Ascending aorta (tissue), 2 donors: ENCODE measurements around the gene SMARCA4. TPM values are rescaled to one million over a fixed set of nuclear protein-coding genes. Genes with fewer than 3 reads are reported as not detected.
"Not testable (repeated sequence)": the region's sequence is repeated elsewhere in the genome, so short reads cannot be mapped to it uniquely, and the experiment has no call there.

ENCODE experiments used
- DNase-seq, 2 donors: peaks; one replicate each; pipeline ENCODE4 v3.0.0-alpha.2; 2019; ENCODE audit warnings: low spot score in 2 of 2
- H3K27ac ChIP-seq, 2 donors: fragments of 200-600 bp; sonication (generic); one replicate each; pipeline ENCODE4 v1.5.1; 2016 to 2017; ENCODE audit warnings: mild to moderate bottlenecking in 1 of 2
- H3K27me3 ChIP-seq: fragments of 200-600 bp; sonication (generic); one replicate; pipeline ENCODE4 v1.5.1; 2017
- H3K36me3 ChIP-seq, 2 donors: fragments of 200-600 bp; sonication (generic); one replicate each; pipeline ENCODE4 v1.5.1; 2016
- H3K4me1 ChIP-seq, 2 donors: fragments of 200-600 bp; sonication (generic); one replicate each; pipeline ENCODE4 v1.5.1; 2016 to 2017; ENCODE audit warnings: mild to moderate bottlenecking in 1 of 2
- H3K4me3 ChIP-seq, 2 donors: fragments of 200-600 bp; sonication (generic); one replicate each; pipeline ENCODE4 v1.5.1; 2016 to 2017; ENCODE audit warnings: mild to moderate bottlenecking in 1 of 2
- H3K9me3 ChIP-seq, 2 donors: fragments of 200-600 bp; sonication (generic); one replicate each; pipeline ENCODE4 v1.5.1; 2016
- CTCF ChIP-seq, 3 experiments: fragments of 200-600 bp in 2 of 3; fragments of 450-650 bp in 1 of 3; sonication (generic) in 2 of 3; IDR thresholded peaks; one replicate each; pipeline ENCODE4 v1.5.1; 2016 to 2019; ENCODE audit warnings: antibody characterized with exemption in 3 of 3, mild to moderate bottlenecking in 1 of 3, moderate library complexity in 1 of 3
- intact Hi-C: fragments of 100-400 bp; cut with DNase I; formaldehyde crosslinking; loops from one replicate; pipeline ENCODE4 v1.15.1; 2023
- total RNA-seq: library from RNA; depleted of rRNA; stranded (reverse); fragments of >200 nt; gene quantifications from one replicate; pipeline ENCODE4 v1.1.0, GENCODE V29; 2016

SMARCA4 gene
- total RNA-seq, 1 donor from 2014 or later = 89.5 TPM

GRCh38 chr19:10991076-10991475, 30.2 kb downstream of the SMARCA4 start:
- no peak for TF ChIP-seq CTCF (IDR thresholded peaks at IDR 0.05)
- H3K9me3 ChIP-seq = no peaks in the 10 kb centered on the region
- intact Hi-C loops = no loop called here
- H3K4me1 ChIP-seq = no peaks in the 10 kb centered on the region
- no peak overlapping the region for H3K27ac ChIP-seq
- H3K4me3 ChIP-seq = no peak overlapping the region
- peaks cover 72 to 82% of the 10 kb centered on the region in 2 donors for H3K36me3 ChIP-seq
- DNase-seq = no peak
- no peaks in the 10 kb centered on the region for H3K27me3 ChIP-seq

- Histone ChIP-seq H3K4me3 (no peak overlapping the region), H3K9me3 (no peaks in the 10 kb centered on the region), H3K4me1 (no peaks in the 10 kb centered on the region), H3K36me3 (peaks cover 72 to 82% of the 10 kb centered on the region in 2 donors), H3K27me3 (no peaks in the 10 kb centered on the region), H3K27ac (no peak overlapping the region)
- intact Hi-C loops = no loop called here
- no peak for DNase-seq
- no peak for TF ChIP-seq CTCF (IDR thresholded peaks at IDR 0.05)
Observed at GRCh38 chr19:10991521-10992081, 30.8 kb downstream of the SMARCA4 start.

- H3K27me3 ChIP-seq, H3K9me3 ChIP-seq, H3K4me3 ChIP-seq, DNase-seq, H3K27ac ChIP-seq, H3K4me1 ChIP-seq, intact Hi-C loops: not testable (repeated sequence)
- H3K36me3 ChIP-seq = peaks cover 72 to 82% of the 10 kb centered on the region in 2 donors
Observed at GRCh38 chr19:10992174-10992573, 31.3 kb downstream of the SMARCA4 start.

DNA sequence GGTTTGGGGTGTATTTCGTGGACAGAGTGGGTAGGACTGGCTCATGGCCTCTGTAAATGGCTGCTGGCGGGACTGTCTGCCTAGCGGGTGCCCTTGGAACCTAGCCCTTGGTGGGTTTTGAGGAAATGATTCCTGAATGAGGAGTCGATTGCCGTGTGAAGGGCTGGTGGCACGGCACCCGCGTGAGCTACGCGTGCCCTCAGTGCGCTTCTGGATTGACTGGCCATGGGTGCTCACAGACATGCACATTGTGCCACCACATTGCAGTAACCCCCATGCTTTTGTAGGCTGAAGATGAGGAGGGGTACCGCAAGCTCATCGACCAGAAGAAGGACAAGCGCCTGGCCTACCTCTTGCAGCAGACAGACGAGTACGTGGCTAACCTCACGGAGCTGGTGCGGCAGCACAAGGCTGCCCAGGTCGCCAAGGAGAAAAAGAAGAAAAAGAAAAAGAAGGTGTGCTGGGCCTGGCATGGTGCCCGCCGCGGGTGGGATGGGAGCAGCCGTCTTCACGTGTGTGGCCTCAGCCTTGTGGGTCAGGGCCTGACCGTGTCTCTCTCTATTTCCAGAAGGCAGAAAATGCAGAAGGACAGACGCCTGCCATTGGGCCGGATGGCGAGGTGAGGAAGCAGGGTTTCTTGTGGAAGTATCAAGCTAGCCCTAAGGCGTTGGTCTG, 35.2 kb downstream of the SMARCA4 start:
- no peak overlapping the region for H3K27ac ChIP-seq
- no peak for TF ChIP-seq CTCF (IDR thresholded peaks at IDR 0.05)
- H3K9me3 ChIP-seq = no peaks in the 10 kb centered on the region
- H3K36me3 ChIP-seq = peaks cover 45 to 72% of the 10 kb centered on the region in 2 donors
- no peaks in the 10 kb centered on the region for H3K4me1 ChIP-seq
- no peak for DNase-seq
- intact Hi-C loops = no loop called here
- no peaks in the 10 kb centered on the region for H3K27me3 ChIP-seq
- H3K4me3 ChIP-seq = no peak overlapping the region

DNA sequence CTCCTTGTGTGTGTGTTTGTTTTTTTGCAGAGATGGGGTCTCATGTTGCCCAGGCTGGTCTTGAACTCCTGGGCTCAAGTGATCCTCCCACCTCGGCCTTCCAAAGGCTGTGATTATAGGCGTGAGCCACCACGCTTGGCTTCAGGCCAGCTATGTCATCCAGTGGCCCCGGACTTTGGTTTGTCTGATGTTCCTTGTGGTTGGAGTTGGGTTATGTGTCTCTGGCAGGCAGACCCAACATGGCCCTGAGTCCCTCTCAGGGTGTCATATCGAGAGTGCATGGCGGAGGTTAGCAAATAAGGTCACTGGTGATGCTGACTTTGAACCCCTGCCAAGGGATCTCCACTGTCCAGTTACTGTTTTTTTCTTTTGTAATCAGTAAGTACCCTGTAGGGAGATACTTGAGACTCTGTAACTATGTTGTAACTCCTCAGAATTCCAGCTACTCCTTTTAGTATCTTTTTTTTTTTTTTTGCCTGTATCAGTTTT, 37.3 kb downstream of the SMARCA4 start:
- H3K27me3 ChIP-seq = no peaks in the 10 kb centered on the region
- intact Hi-C loops = no loop called here
- H3K36me3 ChIP-seq = peaks cover 42 to 80% of the 10 kb centered on the region in 2 donors
- no peaks in the 10 kb centered on the region for H3K9me3 ChIP-seq
- H3K4me3 ChIP-seq = no peak overlapping the region
- no peak overlapping the region for H3K27ac ChIP-seq
- H3K4me1 ChIP-seq = no peaks in the 10 kb centered on the region
- TF ChIP-seq CTCF (IDR thresholded peaks at IDR 0.05) = no peak
- DNase-seq = no peak

- intact Hi-C loops = no loop called here
- no peaks in the 10 kb centered on the region for H3K9me3 ChIP-seq
- no peaks in the 10 kb centered on the region for H3K4me1 ChIP-seq
- peaks cover 45 to 80% of the 10 kb centered on the region in 2 donors for H3K36me3 ChIP-seq
- H3K27ac ChIP-seq = no peak overlapping the region
- H3K4me3 ChIP-seq = no peak overlapping the region
- no peak for DNase-seq
- no peak for TF ChIP-seq CTCF (IDR thresholded peaks at IDR 0.05)
- no peaks in the 10 kb centered on the region for H3K27me3 ChIP-seq
Observed at GRCh38 chr19:10998666-10999065, 37.8 kb downstream of the SMARCA4 start.
